Mesothelial cell of epicardium (in vitro differentiated cells): ENCODE measurements around the gene MOAP1. TPM values are rescaled to one million over a fixed set of nuclear protein-coding genes. Genes with fewer than 3 reads are reported as not detected.
A peak's percentile ranks its signal among the peaks of the same experiment; 100 is the strongest.
"Not testable (repeated sequence)": the region's sequence is repeated elsewhere in the genome, so short reads cannot be mapped to it uniquely, and the experiment has no call there.

Experiments
- DNase-seq, 2 experiments: peaks; one replicate each; pipeline ENCODE4 v3.0.0; 2021; ENCODE audit warnings: low spot score in 2 of 2; ENCODE audit not compliant: unreplicated experiment in 2 of 2
- H3K27ac Mint-ChIP-seq: 2 replicates; pipeline ENCODE4 v1.8.0; 2021; ENCODE audit warnings: mixed read lengths
- H3K27me3 Mint-ChIP-seq: 2 replicates; pipeline ENCODE4 v1.8.0; 2021; ENCODE audit warnings: low read depth, mixed read lengths
- H3K36me3 Mint-ChIP-seq: 2 replicates; pipeline ENCODE4 v1.8.0; 2021; ENCODE audit warnings: mixed read lengths
- H3K4me1 Mint-ChIP-seq: 2 replicates; pipeline ENCODE4 v1.8.0; 2021; ENCODE audit warnings: mixed read lengths
- H3K4me3 Mint-ChIP-seq: 2 replicates; pipeline ENCODE4 v1.8.0; 2021; ENCODE audit warnings: mild to moderate bottlenecking, moderate library complexity, mixed read lengths
- H3K9me3 Mint-ChIP-seq: 2 replicates; pipeline ENCODE4 v1.8.0; 2021; ENCODE audit warnings: mixed read lengths
- total RNA-seq: library from RNA; stranded (reverse); gene quantifications from 3 replicates; pipeline ENCODE4 v1.2.1, GENCODE V29; 2021
- TF ChIP-seq, protein P1 (sequence below): fragments of 200-600 bp; sonication (generic); IDR thresholded peaks from one replicate; pipeline ENCODE4 v1.5.0; 2021; ENCODE audit warnings: antibody characterized with exemption; ENCODE audit not compliant: unreplicated experiment

Gene MOAP1, protein sequence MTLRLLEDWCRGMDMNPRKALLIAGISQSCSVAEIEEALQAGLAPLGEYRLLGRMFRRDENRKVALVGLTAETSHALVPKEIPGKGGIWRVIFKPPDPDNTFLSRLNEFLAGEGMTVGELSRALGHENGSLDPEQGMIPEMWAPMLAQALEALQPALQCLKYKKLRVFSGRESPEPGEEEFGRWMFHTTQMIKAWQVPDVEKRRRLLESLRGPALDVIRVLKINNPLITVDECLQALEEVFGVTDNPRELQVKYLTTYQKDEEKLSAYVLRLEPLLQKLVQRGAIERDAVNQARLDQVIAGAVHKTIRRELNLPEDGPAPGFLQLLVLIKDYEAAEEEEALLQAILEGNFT
- 25.2 to 26.6 TPM (median 26.1 TPM) in 3 replicates for total RNA-seq

DNA sequence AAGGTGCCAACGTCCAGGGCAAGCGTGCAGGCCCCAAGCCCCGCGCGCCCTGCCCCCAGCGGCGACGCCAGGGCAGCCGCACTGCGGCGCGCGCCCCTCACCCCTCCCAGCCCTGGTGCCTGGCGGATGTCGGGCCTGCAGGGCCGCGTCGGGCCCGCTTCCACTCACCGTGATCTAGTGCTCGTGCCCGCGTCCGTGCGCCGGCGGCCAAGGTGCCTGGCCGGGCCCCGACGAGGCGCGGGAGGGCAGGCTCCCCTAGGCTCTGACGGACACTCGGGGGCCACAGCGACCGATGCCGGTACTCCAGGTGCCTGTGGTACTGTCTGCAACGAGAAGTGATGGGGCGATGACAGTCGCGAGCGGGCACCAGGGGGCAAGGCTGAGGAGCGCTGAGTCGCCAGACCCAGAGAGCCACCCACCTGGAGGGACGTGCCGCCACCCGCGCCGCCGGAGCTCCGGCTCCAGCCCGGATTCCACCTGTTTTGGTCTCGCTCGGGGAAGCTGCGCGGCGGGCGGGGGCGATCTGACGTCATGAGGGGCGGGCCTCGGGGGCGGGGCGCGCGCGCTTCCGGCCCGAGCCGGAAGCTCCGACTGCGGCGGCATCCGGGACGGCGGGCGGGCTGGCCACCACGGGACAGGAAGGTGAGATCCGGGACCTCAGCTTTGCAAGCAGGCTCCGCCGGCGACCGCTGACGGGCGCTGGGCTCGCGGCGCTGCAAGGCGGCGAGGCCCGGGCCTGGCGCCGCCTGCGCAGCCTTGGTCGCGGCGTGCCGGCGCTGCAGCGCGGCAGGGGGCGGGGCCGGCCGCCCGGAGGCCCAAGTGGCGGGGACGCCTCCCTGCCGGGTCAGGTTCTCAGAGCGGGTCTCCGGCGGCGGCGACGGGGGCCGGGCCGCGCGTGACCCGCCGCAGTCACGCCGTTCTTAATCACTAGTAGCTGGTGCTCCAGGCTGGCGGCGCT lies at the start of gene MOAP1, which contains the start of gene LYSET:
Gene MOAP1 (minus strand): TSS at position 507 of the 958 bp plus-strand sequence. CDS start 655 bp downstream, outside the sequence.
Gene LYSET (plus strand): TSS at position 927 of the 958 bp plus-strand sequence. CDS start 89 bp downstream, outside the sequence.
- peaks cover 17% of the 10 kb centered on the region for H3K4me1 Mint-ChIP-seq
- TF ChIP-seq, protein P1, sequence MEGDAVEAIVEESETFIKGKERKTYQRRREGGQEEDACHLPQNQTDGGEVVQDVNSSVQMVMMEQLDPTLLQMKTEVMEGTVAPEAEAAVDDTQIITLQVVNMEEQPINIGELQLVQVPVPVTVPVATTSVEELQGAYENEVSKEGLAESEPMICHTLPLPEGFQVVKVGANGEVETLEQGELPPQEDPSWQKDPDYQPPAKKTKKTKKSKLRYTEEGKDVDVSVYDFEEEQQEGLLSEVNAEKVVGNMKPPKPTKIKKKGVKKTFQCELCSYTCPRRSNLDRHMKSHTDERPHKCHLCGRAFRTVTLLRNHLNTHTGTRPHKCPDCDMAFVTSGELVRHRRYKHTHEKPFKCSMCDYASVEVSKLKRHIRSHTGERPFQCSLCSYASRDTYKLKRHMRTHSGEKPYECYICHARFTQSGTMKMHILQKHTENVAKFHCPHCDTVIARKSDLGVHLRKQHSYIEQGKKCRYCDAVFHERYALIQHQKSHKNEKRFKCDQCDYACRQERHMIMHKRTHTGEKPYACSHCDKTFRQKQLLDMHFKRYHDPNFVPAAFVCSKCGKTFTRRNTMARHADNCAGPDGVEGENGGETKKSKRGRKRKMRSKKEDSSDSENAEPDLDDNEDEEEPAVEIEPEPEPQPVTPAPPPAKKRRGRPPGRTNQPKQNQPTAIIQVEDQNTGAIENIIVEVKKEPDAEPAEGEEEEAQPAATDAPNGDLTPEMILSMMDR, result no peak
- H3K36me3 Mint-ChIP-seq, result peaks cover 6% of the 10 kb centered on the region
- DNase-seq, result peak; percentile 77 to 85
- no peaks in the 10 kb centered on the region for H3K9me3 Mint-ChIP-seq
- peak within 1 kb of the TSS; percentile 96 for H3K27ac Mint-ChIP-seq
- no peaks in the 10 kb centered on the region for H3K27me3 Mint-ChIP-seq
- H3K4me3 Mint-ChIP-seq, result peak within 1 kb of the TSS; percentile 92

DNA sequence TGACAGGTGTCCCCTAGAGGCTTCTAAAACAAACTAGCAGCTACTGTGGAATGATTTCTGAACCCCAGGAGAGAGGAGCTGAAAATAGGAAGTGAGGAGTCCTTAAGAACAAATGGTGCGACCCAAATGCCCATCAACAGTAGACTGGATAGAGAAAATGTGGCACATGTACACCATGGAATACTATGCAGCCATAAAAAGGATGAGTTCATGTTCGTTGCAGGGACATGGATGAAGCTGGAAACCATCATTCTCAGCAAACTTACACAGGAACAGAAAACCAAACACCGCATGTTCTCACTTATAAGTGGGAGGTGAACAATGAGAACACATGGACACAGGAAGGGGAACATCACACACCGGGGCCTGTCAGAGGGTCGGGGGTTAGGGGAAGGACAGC lies 48.4 kb upstream of the MOAP1 start:
- H3K36me3 Mint-ChIP-seq, H3K27me3 Mint-ChIP-seq, H3K4me1 Mint-ChIP-seq, DNase-seq, H3K4me3 Mint-ChIP-seq, H3K9me3 Mint-ChIP-seq, H3K27ac Mint-ChIP-seq: not testable (repeated sequence)

DNA sequence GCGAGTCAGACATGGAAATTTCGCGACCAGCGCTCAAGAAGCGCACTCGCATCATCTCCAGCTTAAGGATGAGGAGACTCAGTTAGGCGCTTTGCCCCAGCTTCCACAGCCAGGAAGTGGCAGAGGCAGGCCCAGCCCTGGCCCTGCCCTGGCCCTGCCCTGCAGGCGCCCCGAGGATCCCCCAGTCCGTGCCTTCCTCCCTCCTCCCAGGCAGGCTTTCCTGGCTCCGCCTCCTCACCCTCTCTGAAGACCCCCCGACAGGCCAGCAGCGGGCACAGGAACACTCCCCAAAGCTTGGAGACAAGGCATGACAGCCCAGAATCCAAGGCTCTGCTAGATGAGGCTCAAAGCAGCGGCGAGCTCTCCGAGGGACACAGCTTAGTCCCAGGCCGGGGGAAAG lies 47.5 kb upstream of the MOAP1 start:
- H3K4me1 Mint-ChIP-seq, result no peaks in the 10 kb centered on the region
- H3K9me3 Mint-ChIP-seq, result no peaks in the 10 kb centered on the region
- no peak overlapping the region for H3K4me3 Mint-ChIP-seq
- H3K36me3 Mint-ChIP-seq, result peaks cover 13% of the 10 kb centered on the region
- H3K27me3 Mint-ChIP-seq, result peaks cover 3% of the 10 kb centered on the region
- no peak for DNase-seq
- TF ChIP-seq, protein P1, result no peak
- H3K27ac Mint-ChIP-seq, result no peak overlapping the region

DNA sequence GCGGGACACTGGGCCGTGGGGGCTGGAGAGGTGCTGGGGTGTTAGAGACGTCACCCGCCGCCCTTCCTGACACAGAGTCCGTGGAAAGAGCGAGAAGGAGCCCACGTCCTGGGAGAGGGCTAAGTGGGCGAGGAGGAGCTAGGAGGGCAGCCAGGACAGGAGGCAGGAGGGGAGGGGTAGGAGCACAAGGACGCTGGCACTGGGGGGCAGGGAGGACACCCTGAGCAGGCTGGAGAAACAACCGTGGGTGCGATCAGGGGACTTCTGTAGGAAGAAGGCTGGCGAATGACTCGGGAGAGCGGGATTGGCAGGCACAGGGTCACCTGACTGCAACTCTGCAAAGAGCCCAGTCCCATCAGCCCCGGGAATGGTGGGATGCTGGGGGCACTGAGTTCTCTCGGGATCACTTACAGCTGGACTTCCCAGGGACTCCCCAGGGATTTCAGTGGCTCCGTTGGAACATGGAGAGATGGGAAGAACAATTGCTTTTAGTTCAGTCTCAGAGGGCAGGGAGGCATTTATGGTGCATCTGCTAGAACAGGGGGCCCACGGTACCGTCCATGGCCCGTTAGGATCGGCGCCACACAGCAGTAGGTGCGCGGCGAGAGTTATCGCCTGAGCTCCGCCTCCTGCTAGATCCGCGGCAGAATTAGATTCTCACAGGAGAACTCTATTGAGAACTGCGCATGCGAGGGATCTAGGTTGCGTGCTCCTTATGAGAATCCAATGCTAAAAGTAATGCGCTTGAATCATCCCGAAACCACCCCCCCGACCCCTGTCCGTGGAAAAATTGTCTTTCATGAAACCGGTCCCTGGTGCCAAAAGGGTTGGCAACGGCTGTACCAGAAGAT lies 46.7 kb upstream of the MOAP1 start:
- Mint-ChIP-seq H3K4me3 (no peak overlapping the region), H3K9me3 (no peaks in the 10 kb centered on the region), H3K27ac (no peak overlapping the region), H3K27me3 (peaks cover 3% of the 10 kb centered on the region), H3K36me3 (peaks cover 17% of the 10 kb centered on the region), H3K4me1 (no peaks in the 10 kb centered on the region)
- TF ChIP-seq, protein P1, result no peak
- DNase-seq, result no peak

DNA sequence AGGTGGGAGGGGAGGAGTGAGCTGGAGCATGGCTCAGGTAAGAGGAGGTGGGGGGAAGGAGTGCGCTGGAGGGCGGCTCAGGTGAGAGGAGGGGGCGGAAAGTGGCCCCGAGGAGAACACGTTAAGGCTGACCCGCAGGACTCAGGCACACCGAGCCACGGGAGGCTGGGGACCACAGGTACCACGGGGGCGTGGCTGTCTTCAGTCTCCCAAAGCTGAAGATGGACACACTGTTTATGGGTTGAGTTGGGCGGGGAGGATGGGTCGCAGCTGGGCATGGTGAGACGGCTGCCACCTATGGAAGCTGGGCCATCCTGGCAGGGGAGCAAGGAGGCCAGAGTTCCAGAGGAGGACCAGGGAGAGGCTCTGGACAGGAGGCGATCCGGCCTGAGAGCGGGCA lies 45.8 kb upstream of the MOAP1 start:
- Mint-ChIP-seq H3K27me3 (peaks cover 3% of the 10 kb centered on the region), H3K4me1 (no peaks in the 10 kb centered on the region), H3K36me3 (peaks cover 21% of the 10 kb centered on the region), H3K27ac (no peak overlapping the region), H3K4me3 (no peak overlapping the region), H3K9me3 (no peaks in the 10 kb centered on the region)
- TF ChIP-seq, protein P1, result no peak
- no peak for DNase-seq
